Lower leg skin (tissue), 3 donors: Measurements from ENCODE around the gene TAGLN2.

Experiments
- CTCF ChIP-seq, 3 donors: fragments of 450-650 bp; IDR thresholded peaks; one replicate each; pipeline ENCODE4 v1.5.1; 2016; ENCODE audit warnings: antibody characterized with exemption in 3 of 3, mild to moderate bottlenecking in 3 of 3, moderate library complexity in 2 of 3
- POLR2A ChIP-seq, 2 donors: fragments of 450-650 bp; IDR thresholded peaks; one replicate each; pipeline ENCODE4 v1.6.1; 2016 to 2017; ENCODE audit warnings: antibody characterized with exemption in 2 of 2, mild to moderate bottlenecking in 1 of 2, moderate library complexity in 1 of 2

GRCh38 chr1:159870704-159871103 lies 54.6 kb downstream of the TAGLN2 start:
- TF ChIP-seq CTCF (IDR thresholded peaks at IDR 0.05) (no peak), POLR2A (IDR thresholded peaks at IDR 0.05) (no peak)
